HepG2 (cell line): ENCODE measurements around the gene PC. TPM values are rescaled to one million over a fixed set of nuclear protein-coding genes. Genes with fewer than 3 reads are reported as not detected.

Experiments used
- ARID4A ChIP-seq: sonication (generic); formaldehyde crosslinking; IDR thresholded peaks from 2 replicates; pipeline ENCODE4 v1.5.0; 2020; ENCODE audit warnings: mild to moderate bottlenecking, missing genetic modification reagents, borderline replicate concordance
- ATF2 ChIP-seq: sonication (generic); formaldehyde crosslinking; IDR thresholded peaks from 2 replicates; pipeline ENCODE4 v1.4.0; 2020; ENCODE audit warnings: missing genetic modification reagents
- CREBL2 ChIP-seq: sonication (generic); formaldehyde crosslinking; IDR thresholded peaks from 2 replicates; pipeline ENCODE4 v1.8.1; 2023; ENCODE audit warnings: missing genetic modification reagents, mild to moderate bottlenecking, borderline replicate concordance
- ELF4 ChIP-seq: sonication (generic); formaldehyde crosslinking; IDR thresholded peaks from 2 replicates; pipeline ENCODE4 v1.5.0; 2020; ENCODE audit warnings: missing genetic modification reagents, mild to moderate bottlenecking, moderate library complexity, borderline replicate concordance
- MIER2 ChIP-seq: IDR thresholded peaks from 2 replicates; pipeline ENCODE4 v1.6.1; 2016; ENCODE audit warnings: missing biosample characterization, missing genetic modification reagents
- RORA ChIP-seq: sonication (generic); formaldehyde crosslinking; IDR thresholded peaks from 2 replicates; pipeline ENCODE4 v1.5.0; 2020; ENCODE audit warnings: mild to moderate bottlenecking, missing genetic modification reagents, moderate library complexity
- SNAPC4 ChIP-seq: sonication (generic); formaldehyde crosslinking; IDR thresholded peaks from 2 replicates; pipeline ENCODE4 v1.4.0; 2020; ENCODE audit warnings: mild to moderate bottlenecking, missing genetic modification reagents
- SRSF4 ChIP-seq: fragments of 200-400 bp; formaldehyde crosslinking; IDR thresholded peaks from one replicate; pipeline ENCODE4 v1.6.1; 2018; ENCODE audit warnings: mild to moderate bottlenecking, low read depth, low read length, moderate library complexity; ENCODE audit not compliant: poor library complexity, severe bottlenecking
- SRSF9 ChIP-seq: fragments of 200-400 bp; formaldehyde crosslinking; IDR thresholded peaks from 2 replicates; pipeline ENCODE4 v1.6.1; 2018; ENCODE audit warnings: borderline replicate concordance, mild to moderate bottlenecking, low read depth, low read length; ENCODE audit not compliant: insufficient read depth, poor library complexity, severe bottlenecking
- ZUFSP ChIP-seq: sonication (generic); formaldehyde crosslinking; IDR thresholded peaks from 2 replicates; pipeline ENCODE4 v1.9.0; 2021; ENCODE audit warnings: missing genetic modification reagents, mild to moderate bottlenecking, borderline replicate concordance
- polyA plus RNA-seq, 8 experiments: library from polyadenylated mRNA; depleted of rRNA in 3 of 8; stranded (reverse) in 7 of 8; unstranded in 1 of 8; fragments of >200 nt; fragmentation: Illumina TruSeq in 4 of 8; extraction: Trizol in 4 of 8; gene quantifications; 2 replicates each; pipeline versions ENCODE4 v1.2.1 to v1.2.3, GENCODE V29; 2011 to 2016; ENCODE audit warnings: low read depth in 4 of 8, missing spikeins in 1 of 8, mixed read lengths in 1 of 8; ENCODE audit not compliant: insufficient read depth in 1 of 8
- total RNA-seq, 5 experiments: library from RNA; depleted of rRNA; stranded (reverse); fragments of >200 nt; fragmentation: Illumina TruSeq; extraction: Trizol; gene quantifications; 2 replicates each; pipeline ENCODE4 v1.2.3, GENCODE V29; 2016; ENCODE audit warnings: low read depth in 1 of 5
- TF ChIP-seq, protein P1 (sequence below), 2 experiments: fragments of 450-650 bp in 1 of 2; sonication (generic) in 1 of 2; formaldehyde crosslinking; IDR thresholded peaks; 2 replicates each; pipeline versions ENCODE4 v1.5.0 to v1.8.0; 2020 to 2022; ENCODE audit warnings: mild to moderate bottlenecking in 1 of 2, missing genetic modification reagents in 1 of 2

Gene PC
- total and polyA plus RNA-seq, 2 of the 13 experiments (the other 11 are each of a cell fraction or from before 2014, with no cell fraction given), result 29.0 to 39.0 TPM

GRCh38 chr11:66907751-66908630 is 50.2 kb downstream of the PC start (continued):
- TF ChIP-seq SNAPC4 (CRISPR knock-in tag), result no peak
- TF ChIP-seq ELF4 (CRISPR knock-in tag), result no peak
- TF ChIP-seq SRSF9, result no peak
- TF ChIP-seq RORA (CRISPR knock-in tag), result no peak
- TF ChIP-seq CREBL2 (CRISPR knock-in tag), result no peak
- TF ChIP-seq ZUFSP (CRISPR knock-in tag), result no peak
- TF ChIP-seq ATF2, result 0 out of 2 replicates have a peak, but pooled peaks have one; percentile 14
- TF ChIP-seq, protein P1, sequence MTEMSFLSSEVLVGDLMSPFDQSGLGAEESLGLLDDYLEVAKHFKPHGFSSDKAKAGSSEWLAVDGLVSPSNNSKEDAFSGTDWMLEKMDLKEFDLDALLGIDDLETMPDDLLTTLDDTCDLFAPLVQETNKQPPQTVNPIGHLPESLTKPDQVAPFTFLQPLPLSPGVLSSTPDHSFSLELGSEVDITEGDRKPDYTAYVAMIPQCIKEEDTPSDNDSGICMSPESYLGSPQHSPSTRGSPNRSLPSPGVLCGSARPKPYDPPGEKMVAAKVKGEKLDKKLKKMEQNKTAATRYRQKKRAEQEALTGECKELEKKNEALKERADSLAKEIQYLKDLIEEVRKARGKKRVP (CRISPR knock-in tag; IDR thresholded peaks at IDR 0.05), result no peak
- no peak for TF ChIP-seq MIER2 (CRISPR knock-in tag)
- no peak; the same call in 1 of the 2 replicates for TF ChIP-seq ARID4A
- TF ChIP-seq SRSF4, result no peak
